GM18505 (cell line): Measurements from ENCODE around the gene LAYN.
A peak's percentile ranks its signal among the peaks of the same experiment; 100 is the strongest.

Source experiments
- ATAC-seq: cut with Tn5 transposase; IDR thresholded peaks from one replicate; pipeline ENCODE4 v1.9.1; 2021; ENCODE audit not compliant: unreplicated experiment
- POLR2A ChIP-seq: IDR thresholded peaks from 4 replicates; pipeline ENCODE4 v1.6.1; 2011; ENCODE audit warnings: borderline replicate concordance; ENCODE audit not compliant: insufficient read depth, insufficient read length; ENCODE audit errors: extremely low read depth

Gene LAYN

DNA sequence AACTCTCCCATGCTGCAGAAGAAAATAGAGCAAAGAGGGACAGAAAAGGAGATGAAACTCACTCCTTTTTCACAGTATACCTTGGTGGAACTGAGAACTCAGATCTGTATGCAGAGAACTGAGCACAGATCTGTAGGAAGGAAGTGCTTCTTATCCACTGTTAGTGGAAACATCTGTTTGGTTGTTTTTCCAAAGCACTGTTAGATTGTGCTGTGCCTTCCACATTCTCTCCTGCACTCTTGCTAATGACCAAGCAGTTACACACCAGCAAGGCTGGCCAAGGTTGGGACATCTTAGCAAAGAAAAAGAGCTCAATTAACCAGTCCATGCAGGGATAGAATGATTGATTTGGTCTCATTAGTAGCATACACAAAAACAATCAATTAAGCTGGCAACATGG is 41.6 kb downstream of the LAYN start:
- no peak for ATAC-seq
- no peak for TF ChIP-seq POLR2A

GRCh38 chr11:111582881-111583280 is 42.4 kb downstream of the LAYN start:
- no peak for TF ChIP-seq POLR2A
- no peak for ATAC-seq

GRCh38 chr11:111585371-111585770 is 44.9 kb downstream of the LAYN start:
- ATAC-seq = no peak
- no peak for TF ChIP-seq POLR2A

DNA sequence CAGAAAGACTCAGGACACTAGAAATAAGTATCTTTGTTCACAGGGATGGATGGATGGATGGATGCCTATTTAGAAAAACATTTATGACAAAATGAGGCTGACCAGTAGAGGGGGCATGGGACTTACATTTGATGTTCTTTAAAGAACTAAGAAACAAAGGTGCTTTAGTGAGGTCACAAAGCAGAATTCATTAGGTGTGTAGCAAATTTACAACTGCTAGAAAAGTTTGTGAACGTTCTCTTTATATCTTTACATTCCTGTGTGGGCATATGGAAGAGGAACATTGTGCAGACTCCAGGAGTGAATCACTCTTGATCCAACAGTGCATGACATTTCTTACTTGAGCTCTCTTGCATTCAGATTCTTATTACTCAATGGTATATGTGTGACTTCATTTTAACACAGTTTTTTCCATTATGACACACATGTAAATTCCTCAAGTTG is 45.9 kb downstream of the LAYN start:
- no peak for TF ChIP-seq POLR2A
- no peak for ATAC-seq

DNA sequence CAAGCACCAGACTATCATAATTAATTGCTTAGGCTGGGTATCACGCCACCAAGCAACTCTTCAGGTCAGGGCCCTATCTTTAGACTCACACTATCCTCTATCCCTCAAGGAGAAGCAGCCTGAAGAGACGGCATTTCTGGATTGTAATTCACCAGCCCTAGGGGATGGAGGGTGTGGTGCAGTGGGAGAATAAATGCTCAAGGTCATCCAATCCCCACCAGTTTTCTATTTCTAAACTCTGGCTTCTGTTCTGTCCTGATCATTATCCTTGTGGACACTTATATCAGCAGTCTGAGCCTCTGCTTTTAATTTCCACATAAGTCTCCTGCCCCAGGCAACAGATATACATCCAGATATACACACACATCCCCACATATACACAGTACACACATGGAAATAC is 48.6 kb downstream of the LAYN start:
- no peak for TF ChIP-seq POLR2A
- ATAC-seq = no peak

GRCh38 chr11:111589886-111590499 is 49.5 kb downstream of the LAYN start:
- TF ChIP-seq POLR2A = no peak
- no peak for ATAC-seq

DNA sequence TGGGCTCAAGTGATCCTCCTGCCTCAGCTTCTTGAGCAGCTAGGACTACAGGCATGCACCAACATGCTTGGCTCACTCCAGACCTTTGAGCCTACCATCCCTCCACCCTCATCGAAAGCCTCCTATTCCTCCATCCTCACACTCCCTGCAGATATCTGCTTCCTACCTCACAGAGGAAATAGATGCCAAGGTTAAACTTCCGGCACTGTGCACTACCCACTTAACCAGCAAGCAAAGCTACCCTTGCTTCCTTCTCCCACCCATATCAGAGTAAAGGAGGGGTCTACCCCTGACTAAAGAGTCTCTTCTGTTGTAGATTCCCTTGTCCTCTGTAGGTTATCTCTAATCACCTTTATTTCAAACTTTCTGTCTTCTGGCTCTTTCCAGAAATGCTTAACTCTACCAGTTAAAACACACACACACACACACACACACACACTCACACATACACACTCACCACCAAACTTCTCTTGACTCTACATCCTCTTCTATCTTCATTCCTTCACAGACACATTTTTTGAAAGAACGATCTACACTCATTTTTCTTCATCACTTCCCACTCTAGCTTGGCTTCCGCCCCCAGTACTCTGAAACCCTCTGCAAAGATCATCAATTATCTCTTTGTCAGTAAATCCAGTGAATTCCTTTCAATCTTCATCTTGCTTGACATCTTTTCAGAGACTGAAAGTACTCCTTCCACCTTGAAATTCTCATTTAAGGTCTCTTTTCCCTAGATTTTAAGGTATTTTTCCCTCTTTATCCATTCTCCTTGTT is 50.9 kb downstream of the LAYN start:
- TF ChIP-seq POLR2A = no peak
- no peak for ATAC-seq

DNA sequence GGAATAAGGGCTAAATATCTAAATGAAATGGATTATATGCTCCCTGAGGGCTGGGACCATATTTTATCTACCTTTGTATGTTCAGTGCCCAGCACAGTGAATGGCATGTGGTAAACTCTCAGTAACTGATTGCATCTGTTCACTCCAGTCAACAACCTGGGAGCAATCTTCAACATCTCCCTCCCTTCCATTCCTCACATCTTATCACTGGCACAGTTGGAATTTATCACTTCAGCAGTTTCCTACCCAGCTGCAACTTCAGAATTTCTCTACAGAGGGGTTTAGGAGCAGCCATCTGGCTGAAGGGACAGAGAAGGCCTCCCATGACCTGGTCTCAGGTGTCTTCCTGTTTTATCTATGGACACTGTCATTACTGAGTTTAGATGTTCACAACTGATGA is 52.0 kb downstream of the LAYN start:
- no peak for ATAC-seq
- no peak for TF ChIP-seq POLR2A

DNA sequence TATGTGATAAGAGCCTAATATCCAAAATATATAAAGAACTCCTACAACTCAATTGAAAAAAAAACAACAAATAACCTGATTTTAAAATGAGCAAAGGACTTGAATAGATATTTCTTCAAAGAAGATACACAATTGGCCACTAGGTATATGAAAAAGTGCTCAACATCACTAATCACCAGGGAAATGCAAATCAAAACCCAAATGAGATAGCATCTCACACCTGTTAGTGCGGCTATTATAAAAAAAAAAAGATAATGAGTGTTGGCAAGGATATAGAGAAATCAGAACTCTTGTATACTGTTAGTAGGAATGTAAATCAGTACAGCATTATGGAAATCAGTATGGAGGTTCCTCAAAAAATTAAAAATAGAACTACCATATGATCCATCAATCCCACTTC is 55.8 kb downstream of the LAYN start:
- no peak for ATAC-seq
- no peak for TF ChIP-seq POLR2A

- no peak for ATAC-seq
- TF ChIP-seq POLR2A = no peak
Observed at GRCh38 chr11:111598148-111598547, 57.6 kb downstream of the LAYN start.

- ATAC-seq = no peak
- TF ChIP-seq POLR2A = no peak
Observed at GRCh38 chr11:111598559-111598958, 58.0 kb downstream of the LAYN start.

DNA sequence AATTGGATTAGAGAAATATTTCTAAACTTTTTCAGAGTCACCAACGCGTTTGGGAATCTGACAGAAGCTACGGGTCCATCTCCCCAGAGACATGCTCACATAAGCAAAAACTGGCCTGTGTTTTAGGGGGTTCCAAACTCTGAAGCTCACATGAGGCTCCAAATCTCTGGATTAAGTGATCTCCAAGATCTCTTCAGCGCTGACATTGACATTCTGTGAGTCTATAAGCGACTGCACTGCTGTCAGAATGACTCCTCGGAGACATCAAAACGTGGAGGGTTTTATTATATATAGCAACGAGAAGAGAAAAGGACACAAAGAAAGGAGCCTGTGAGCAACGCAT is 61.1 kb downstream of the LAYN start:
- ATAC-seq = no peak
- TF ChIP-seq POLR2A = no peak

- peak; percentile 16 for TF ChIP-seq POLR2A
- ATAC-seq = peak; percentile 88
Observed at GRCh38 chr11:111601979-111602864, 61.7 kb downstream of the LAYN start, which contains the start of gene SIK2. TSS of gene SIK2 (plus strand) at chr11:111602449. CDS start at chr11:111602564, 115 bp downstream.
